ENCODE results near the gene PEX5L.

DNA sequence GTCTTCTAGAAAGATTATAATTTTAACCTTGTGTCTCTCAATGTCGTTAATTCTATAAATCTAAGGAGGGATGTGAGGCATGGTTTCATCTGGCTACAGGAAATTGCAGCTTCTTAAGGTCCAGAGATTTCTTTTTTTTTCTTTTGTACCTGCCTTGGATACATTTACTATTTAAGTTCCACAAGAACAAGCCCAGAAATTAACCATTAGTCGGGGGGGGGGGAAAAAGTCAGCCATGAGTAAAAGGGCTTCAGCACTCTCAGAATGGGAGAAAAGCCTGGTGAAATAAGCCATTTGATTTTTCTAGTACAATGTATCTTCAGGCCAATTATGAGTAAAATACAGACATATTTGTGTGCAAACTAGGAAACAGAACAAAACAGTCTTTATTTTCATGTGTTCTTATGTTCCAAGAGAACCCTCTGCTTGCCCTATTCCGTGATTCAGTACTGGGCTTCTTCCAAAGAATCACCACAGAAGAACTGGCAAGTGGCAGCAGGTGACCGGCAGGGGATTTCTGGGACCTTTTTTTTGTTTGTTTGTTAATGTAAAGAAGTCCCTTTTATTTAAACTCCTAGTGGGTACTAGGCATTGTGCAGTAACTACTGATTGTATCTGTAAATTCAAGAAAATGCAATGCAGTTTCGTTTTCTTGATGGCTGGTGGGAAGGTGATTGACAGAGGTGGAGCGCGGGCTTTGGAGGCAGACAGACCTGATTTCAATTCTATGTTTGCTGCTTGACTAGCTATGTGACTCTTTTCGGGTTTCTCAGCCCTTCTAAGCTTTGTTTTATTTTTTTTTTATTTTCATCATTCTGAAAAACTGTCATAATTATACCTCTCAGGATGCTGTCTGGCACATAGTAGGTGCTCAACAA is 82.5 kb downstream of the PEX5L start:
- TF ChIP-seq POLR2A (IDR thresholded peaks at IDR 0.05; ENCODE audit: extremely low read depth, insufficient read length): no peak
- TF ChIP-seq, protein P1, sequence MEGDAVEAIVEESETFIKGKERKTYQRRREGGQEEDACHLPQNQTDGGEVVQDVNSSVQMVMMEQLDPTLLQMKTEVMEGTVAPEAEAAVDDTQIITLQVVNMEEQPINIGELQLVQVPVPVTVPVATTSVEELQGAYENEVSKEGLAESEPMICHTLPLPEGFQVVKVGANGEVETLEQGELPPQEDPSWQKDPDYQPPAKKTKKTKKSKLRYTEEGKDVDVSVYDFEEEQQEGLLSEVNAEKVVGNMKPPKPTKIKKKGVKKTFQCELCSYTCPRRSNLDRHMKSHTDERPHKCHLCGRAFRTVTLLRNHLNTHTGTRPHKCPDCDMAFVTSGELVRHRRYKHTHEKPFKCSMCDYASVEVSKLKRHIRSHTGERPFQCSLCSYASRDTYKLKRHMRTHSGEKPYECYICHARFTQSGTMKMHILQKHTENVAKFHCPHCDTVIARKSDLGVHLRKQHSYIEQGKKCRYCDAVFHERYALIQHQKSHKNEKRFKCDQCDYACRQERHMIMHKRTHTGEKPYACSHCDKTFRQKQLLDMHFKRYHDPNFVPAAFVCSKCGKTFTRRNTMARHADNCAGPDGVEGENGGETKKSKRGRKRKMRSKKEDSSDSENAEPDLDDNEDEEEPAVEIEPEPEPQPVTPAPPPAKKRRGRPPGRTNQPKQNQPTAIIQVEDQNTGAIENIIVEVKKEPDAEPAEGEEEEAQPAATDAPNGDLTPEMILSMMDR (IDR thresholded peaks at IDR 0.05; ENCODE audit: low read depth, low read length): no peak
